GM12878 (cell line): ENCODE measurements around the gene SNX32.

ENCODE experiments used
- EZH2 ChIP-seq: IDR thresholded peaks from 2 replicates; pipeline ENCODE4 v1.6.1; 2012; ENCODE audit warnings: low read depth, mild to moderate bottlenecking, control low read depth, inconsistent platforms, low read length, borderline replicate concordance; ENCODE audit not compliant: control insufficient read depth
- FOXM1 ChIP-seq: IDR thresholded peaks from 2 replicates; pipeline ENCODE4 v1.6.1; 2012; ENCODE audit warnings: low read depth, mild to moderate bottlenecking, inconsistent platforms, low read length, moderate library complexity
- JUND ChIP-seq: IDR thresholded peaks from 2 replicates; pipeline ENCODE4 v1.6.1; 2012; ENCODE audit warnings: low read depth, mild to moderate bottlenecking, low read length, improper control_type of control experiment, moderate library complexity
- NFYB ChIP-seq: IDR thresholded peaks from 2 replicates; pipeline ENCODE4 v1.6.1; 2011; ENCODE audit warnings: low read depth, mild to moderate bottlenecking, low read length, improper control_type of control experiment, moderate library complexity; ENCODE audit not compliant: insufficient read depth
- POLR2AphosphoS5 ChIP-seq: IDR thresholded peaks from 2 replicates; pipeline ENCODE4 v1.6.1; 2011; ENCODE audit warnings: mild to moderate bottlenecking, low read length, inconsistent platforms
- RAD21 ChIP-seq: IDR thresholded peaks from 2 replicates; pipeline ENCODE4 v1.6.1; 2011; ENCODE audit warnings: mild to moderate bottlenecking, low read depth, low read length, moderate library complexity; ENCODE audit not compliant: insufficient read depth
- RAD51 ChIP-seq: fragments of 450-650 bp; IDR thresholded peaks from 2 replicates; pipeline ENCODE4 v1.6.1; 2016; ENCODE audit warnings: moderate library complexity, mild to moderate bottlenecking, inconsistent platforms
- REST ChIP-seq: IDR thresholded peaks from 2 replicates; pipeline ENCODE4 v1.6.1; 2012; ENCODE audit warnings: mild to moderate bottlenecking, low read depth, low read length
- RFX5 ChIP-seq: IDR thresholded peaks from 2 replicates; pipeline ENCODE4 v1.6.1; 2011; ENCODE audit warnings: low read depth, low read length, improper control_type of control experiment
- TAF1 ChIP-seq: IDR thresholded peaks from 2 replicates; pipeline ENCODE4 v1.6.1; 2011; ENCODE audit warnings: mild to moderate bottlenecking, low read depth, low read length, borderline replicate concordance
- ZBTB11 ChIP-seq: fragments of 450-650 bp; formaldehyde crosslinking; IDR thresholded peaks from 2 replicates; pipeline ENCODE4 v1.5.0; 2022; ENCODE audit warnings: mild to moderate bottlenecking, missing genetic modification characterization

DNA sequence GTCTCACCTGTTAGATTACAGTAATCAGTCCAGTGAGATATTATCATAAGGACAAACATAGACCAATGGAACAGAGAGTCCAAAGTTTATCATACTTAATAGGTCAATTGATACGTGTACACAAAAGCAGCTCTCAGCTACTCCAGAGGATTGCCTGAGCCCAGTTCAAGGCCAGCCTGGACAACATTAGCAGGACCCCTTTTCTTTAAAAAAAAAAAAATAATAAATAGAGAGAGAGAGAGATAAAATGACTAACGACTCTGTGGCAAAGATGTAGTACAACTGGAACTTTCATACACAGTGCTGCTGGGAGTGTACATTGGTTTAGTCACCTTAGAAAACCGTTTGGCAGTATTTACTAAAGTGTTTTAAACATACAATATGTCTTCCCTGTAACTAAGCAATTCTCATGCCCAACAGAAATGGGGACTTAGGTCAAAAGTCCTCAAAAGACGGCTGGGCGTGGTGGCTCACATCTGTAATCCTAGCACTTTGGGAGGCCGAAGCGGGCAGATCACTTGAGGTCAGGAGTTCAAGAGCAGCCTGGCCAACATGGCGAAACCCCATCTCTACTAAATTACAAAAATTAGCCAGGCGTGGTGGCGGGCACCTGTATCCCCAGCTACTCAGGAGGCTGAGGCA is 10.6 kb downstream of the SNX32 start:
- no peak for TF ChIP-seq RAD21
- no peak for TF ChIP-seq REST
- TF ChIP-seq NFYB = no peak
- no peak for TF ChIP-seq EZH2
- no peak for TF ChIP-seq RAD51
- TF ChIP-seq JUND = no peak
- no peak for TF ChIP-seq RFX5
- no peak for TF ChIP-seq ZBTB11 (CRISPR knock-in tag)
- no peak for TF ChIP-seq FOXM1
- TF ChIP-seq TAF1 = no peak
- TF ChIP-seq POLR2AphosphoS5 = no peak
